HEK293 (cell line): ENCODE measurements around the gene MMP24.

Experiments
- SP3 ChIP-seq: fragments of 450-650 bp; formaldehyde crosslinking; IDR thresholded peaks from 2 replicates; pipeline ENCODE4 v1.5.1; 2016; ENCODE audit warnings: missing biosample characterization, missing genetic modification characterization
- ZBTB20 ChIP-seq: fragments of 450-650 bp; formaldehyde crosslinking; IDR thresholded peaks from 2 replicates; pipeline ENCODE4 v1.5.1; 2016; ENCODE audit warnings: missing biosample characterization, missing genetic modification characterization
- ZBTB8A ChIP-seq: fragments of 450-650 bp; formaldehyde crosslinking; IDR thresholded peaks from 2 replicates; pipeline ENCODE4 v1.5.1; 2016; ENCODE audit warnings: missing biosample characterization, missing genetic modification characterization
- ZIC2 ChIP-seq: fragments of 450-650 bp; formaldehyde crosslinking; IDR thresholded peaks from 2 replicates; pipeline ENCODE4 v1.5.1; 2016; ENCODE audit warnings: missing biosample characterization, missing genetic modification characterization
- ZNF341 ChIP-seq: fragments of 450-650 bp; formaldehyde crosslinking; IDR thresholded peaks from 2 replicates; pipeline ENCODE4; 2016; ENCODE audit warnings: low read depth, missing biosample characterization, missing genetic modification characterization
- ZNF404 ChIP-seq: fragments of 450-650 bp; formaldehyde crosslinking; IDR thresholded peaks from 2 replicates; pipeline ENCODE4 v1.5.1; 2017; ENCODE audit warnings: missing biosample characterization, missing genetic modification characterization
- ZNF600 ChIP-seq: fragments of 450-650 bp; formaldehyde crosslinking; IDR thresholded peaks from 2 replicates; pipeline ENCODE4 v1.5.1; 2016; ENCODE audit warnings: missing biosample characterization, missing genetic modification characterization
- ZNF629 ChIP-seq: fragments of 450-650 bp; formaldehyde crosslinking; IDR thresholded peaks from 2 replicates; pipeline ENCODE4 v1.5.1; 2017; ENCODE audit warnings: missing biosample characterization, missing genetic modification characterization
- ZNF654 ChIP-seq: fragments of 450-650 bp; formaldehyde crosslinking; IDR thresholded peaks from 2 replicates; pipeline ENCODE4 v1.5.1; 2016; ENCODE audit warnings: low read depth, missing biosample characterization, missing genetic modification characterization
- ZSCAN30 ChIP-seq: fragments of 450-650 bp; IDR thresholded peaks from 2 replicates; pipeline ENCODE4 v1.5.1; 2018; ENCODE audit warnings: missing biosample characterization, mild to moderate bottlenecking, missing genetic modification characterization, moderate library complexity
- TF ChIP-seq, protein P1 (sequence below): fragments of 450-650 bp; formaldehyde crosslinking; IDR thresholded peaks from 2 replicates; pipeline ENCODE4 v1.5.1; 2016; ENCODE audit warnings: missing biosample characterization, missing genetic modification characterization, borderline replicate concordance
- TF ChIP-seq, protein P2 (sequence below): IDR thresholded peaks from 2 replicates; pipeline ENCODE4 v1.6.1; 2011; ENCODE audit warnings: mild to moderate bottlenecking, low read depth, low read length, borderline replicate concordance
- TF ChIP-seq, protein P3 (sequence below): fragments of 450-650 bp; formaldehyde crosslinking; IDR thresholded peaks from 2 replicates; pipeline ENCODE4 v1.5.1; 2017; ENCODE audit warnings: missing biosample characterization, missing genetic modification characterization
- TF ChIP-seq, protein P4 (sequence below): fragments of 450-650 bp; formaldehyde crosslinking; IDR thresholded peaks from 2 replicates; pipeline ENCODE4 v1.5.1; 2016; ENCODE audit warnings: missing biosample characterization, missing genetic modification characterization
- TF ChIP-seq, protein P5 (sequence below): fragments of 450-650 bp; formaldehyde crosslinking; conservative IDR thresholded peaks from 2 replicates; pipeline ENCODE4 v1.5.1; 2016; ENCODE audit warnings: low read depth, missing biosample characterization, missing genetic modification characterization
- TF ChIP-seq, protein P6 (sequence below): fragments of 450-650 bp; formaldehyde crosslinking; IDR thresholded peaks from 2 replicates; pipeline ENCODE4 v1.5.1; 2016; ENCODE audit warnings: missing biosample characterization, missing genetic modification characterization
- TF ChIP-seq, protein P7 (sequence below): fragments of 450-650 bp; formaldehyde crosslinking; IDR thresholded peaks from 2 replicates; pipeline ENCODE4 v1.5.1; 2016; ENCODE audit warnings: missing biosample characterization, missing genetic modification characterization
- TF ChIP-seq, protein P8 (sequence below): fragments of 450-650 bp; formaldehyde crosslinking; IDR thresholded peaks from 2 replicates; pipeline ENCODE4 v1.5.1; 2016; ENCODE audit warnings: missing biosample characterization, missing genetic modification characterization

Gene MMP24

DNA sequence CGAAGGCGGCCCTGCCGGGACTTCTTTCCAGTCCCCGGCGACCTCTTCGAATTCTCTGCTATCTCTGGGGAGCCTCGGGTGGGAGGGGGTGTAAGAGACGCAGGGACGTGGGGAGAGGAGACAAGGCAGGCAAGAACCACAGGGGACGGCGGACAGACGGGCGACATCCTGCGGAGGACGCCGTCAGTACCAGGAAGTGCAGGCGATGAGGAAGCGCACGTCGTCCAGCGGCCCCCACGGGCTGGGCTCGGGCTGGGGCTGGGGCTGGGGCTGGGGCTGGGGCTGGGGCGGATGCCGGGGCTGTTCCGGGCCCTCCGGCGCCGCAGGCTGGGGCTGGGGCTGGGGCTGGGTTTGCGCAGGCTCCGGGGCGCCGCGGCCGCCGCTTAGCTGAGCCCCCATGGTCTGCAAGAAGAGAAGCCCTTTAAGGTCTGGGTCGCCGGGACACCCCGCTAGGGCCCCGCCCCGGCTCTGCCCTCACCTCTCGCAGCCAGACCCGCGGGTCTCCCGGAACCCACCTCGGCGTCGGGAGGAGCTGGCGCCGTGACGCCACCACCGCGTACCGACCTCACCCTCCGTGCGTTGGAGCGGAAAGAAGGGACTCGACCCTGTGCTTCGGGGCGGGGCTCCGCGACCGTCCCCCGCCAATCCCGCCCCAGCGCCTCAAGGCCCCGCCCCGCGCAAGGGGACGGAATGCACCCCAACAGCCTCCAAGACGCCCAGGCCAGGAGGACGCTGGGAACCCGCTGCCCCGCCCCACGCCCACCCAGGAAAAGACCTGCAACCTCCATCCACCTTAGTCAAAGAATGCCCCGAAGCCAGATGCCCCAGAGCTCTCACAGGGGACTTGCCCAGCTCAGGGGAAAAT, 51.3 kb downstream of the MMP24 start, which contains the start of gene MMP24OS (continued):
- TF ChIP-seq ZBTB20: peak; percentile 42; the same call in 1 of the 2 replicates
- TF ChIP-seq, protein P1, sequence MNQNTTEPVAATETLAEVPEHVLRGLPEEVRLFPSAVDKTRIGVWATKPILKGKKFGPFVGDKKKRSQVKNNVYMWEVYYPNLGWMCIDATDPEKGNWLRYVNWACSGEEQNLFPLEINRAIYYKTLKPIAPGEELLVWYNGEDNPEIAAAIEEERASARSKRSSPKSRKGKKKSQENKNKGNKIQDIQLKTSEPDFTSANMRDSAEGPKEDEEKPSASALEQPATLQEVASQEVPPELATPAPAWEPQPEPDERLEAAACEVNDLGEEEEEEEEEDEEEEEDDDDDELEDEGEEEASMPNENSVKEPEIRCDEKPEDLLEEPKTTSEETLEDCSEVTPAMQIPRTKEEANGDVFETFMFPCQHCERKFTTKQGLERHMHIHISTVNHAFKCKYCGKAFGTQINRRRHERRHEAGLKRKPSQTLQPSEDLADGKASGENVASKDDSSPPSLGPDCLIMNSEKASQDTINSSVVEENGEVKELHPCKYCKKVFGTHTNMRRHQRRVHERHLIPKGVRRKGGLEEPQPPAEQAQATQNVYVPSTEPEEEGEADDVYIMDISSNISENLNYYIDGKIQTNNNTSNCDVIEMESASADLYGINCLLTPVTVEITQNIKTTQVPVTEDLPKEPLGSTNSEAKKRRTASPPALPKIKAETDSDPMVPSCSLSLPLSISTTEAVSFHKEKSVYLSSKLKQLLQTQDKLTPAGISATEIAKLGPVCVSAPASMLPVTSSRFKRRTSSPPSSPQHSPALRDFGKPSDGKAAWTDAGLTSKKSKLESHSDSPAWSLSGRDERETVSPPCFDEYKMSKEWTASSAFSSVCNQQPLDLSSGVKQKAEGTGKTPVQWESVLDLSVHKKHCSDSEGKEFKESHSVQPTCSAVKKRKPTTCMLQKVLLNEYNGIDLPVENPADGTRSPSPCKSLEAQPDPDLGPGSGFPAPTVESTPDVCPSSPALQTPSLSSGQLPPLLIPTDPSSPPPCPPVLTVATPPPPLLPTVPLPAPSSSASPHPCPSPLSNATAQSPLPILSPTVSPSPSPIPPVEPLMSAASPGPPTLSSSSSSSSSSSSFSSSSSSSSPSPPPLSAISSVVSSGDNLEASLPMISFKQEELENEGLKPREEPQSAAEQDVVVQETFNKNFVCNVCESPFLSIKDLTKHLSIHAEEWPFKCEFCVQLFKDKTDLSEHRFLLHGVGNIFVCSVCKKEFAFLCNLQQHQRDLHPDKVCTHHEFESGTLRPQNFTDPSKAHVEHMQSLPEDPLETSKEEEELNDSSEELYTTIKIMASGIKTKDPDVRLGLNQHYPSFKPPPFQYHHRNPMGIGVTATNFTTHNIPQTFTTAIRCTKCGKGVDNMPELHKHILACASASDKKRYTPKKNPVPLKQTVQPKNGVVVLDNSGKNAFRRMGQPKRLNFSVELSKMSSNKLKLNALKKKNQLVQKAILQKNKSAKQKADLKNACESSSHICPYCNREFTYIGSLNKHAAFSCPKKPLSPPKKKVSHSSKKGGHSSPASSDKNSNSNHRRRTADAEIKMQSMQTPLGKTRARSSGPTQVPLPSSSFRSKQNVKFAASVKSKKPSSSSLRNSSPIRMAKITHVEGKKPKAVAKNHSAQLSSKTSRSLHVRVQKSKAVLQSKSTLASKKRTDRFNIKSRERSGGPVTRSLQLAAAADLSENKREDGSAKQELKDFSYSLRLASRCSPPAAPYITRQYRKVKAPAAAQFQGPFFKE (tag by site-specific recombination): no peak
- TF ChIP-seq, protein P2, sequence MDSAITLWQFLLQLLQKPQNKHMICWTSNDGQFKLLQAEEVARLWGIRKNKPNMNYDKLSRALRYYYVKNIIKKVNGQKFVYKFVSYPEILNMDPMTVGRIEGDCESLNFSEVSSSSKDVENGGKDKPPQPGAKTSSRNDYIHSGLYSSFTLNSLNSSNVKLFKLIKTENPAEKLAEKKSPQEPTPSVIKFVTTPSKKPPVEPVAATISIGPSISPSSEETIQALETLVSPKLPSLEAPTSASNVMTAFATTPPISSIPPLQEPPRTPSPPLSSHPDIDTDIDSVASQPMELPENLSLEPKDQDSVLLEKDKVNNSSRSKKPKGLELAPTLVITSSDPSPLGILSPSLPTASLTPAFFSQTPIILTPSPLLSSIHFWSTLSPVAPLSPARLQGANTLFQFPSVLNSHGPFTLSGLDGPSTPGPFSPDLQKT: no peak
- peak; percentile 33; the same call in 1 of the 2 replicates for TF ChIP-seq ZBTB8A (tag by site-specific recombination)
- TF ChIP-seq, protein P3, sequence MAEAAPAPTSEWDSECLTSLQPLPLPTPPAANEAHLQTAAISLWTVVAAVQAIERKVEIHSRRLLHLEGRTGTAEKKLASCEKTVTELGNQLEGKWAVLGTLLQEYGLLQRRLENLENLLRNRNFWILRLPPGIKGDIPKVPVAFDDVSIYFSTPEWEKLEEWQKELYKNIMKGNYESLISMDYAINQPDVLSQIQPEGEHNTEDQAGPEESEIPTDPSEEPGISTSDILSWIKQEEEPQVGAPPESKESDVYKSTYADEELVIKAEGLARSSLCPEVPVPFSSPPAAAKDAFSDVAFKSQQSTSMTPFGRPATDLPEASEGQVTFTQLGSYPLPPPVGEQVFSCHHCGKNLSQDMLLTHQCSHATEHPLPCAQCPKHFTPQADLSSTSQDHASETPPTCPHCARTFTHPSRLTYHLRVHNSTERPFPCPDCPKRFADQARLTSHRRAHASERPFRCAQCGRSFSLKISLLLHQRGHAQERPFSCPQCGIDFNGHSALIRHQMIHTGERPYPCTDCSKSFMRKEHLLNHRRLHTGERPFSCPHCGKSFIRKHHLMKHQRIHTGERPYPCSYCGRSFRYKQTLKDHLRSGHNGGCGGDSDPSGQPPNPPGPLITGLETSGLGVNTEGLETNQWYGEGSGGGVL (tag by site-specific recombination): no peak
- TF ChIP-seq, protein P4, sequence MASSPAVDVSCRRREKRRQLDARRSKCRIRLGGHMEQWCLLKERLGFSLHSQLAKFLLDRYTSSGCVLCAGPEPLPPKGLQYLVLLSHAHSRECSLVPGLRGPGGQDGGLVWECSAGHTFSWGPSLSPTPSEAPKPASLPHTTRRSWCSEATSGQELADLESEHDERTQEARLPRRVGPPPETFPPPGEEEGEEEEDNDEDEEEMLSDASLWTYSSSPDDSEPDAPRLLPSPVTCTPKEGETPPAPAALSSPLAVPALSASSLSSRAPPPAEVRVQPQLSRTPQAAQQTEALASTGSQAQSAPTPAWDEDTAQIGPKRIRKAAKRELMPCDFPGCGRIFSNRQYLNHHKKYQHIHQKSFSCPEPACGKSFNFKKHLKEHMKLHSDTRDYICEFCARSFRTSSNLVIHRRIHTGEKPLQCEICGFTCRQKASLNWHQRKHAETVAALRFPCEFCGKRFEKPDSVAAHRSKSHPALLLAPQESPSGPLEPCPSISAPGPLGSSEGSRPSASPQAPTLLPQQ (tag by site-specific recombination): no peak
- TF ChIP-seq, protein P5, sequence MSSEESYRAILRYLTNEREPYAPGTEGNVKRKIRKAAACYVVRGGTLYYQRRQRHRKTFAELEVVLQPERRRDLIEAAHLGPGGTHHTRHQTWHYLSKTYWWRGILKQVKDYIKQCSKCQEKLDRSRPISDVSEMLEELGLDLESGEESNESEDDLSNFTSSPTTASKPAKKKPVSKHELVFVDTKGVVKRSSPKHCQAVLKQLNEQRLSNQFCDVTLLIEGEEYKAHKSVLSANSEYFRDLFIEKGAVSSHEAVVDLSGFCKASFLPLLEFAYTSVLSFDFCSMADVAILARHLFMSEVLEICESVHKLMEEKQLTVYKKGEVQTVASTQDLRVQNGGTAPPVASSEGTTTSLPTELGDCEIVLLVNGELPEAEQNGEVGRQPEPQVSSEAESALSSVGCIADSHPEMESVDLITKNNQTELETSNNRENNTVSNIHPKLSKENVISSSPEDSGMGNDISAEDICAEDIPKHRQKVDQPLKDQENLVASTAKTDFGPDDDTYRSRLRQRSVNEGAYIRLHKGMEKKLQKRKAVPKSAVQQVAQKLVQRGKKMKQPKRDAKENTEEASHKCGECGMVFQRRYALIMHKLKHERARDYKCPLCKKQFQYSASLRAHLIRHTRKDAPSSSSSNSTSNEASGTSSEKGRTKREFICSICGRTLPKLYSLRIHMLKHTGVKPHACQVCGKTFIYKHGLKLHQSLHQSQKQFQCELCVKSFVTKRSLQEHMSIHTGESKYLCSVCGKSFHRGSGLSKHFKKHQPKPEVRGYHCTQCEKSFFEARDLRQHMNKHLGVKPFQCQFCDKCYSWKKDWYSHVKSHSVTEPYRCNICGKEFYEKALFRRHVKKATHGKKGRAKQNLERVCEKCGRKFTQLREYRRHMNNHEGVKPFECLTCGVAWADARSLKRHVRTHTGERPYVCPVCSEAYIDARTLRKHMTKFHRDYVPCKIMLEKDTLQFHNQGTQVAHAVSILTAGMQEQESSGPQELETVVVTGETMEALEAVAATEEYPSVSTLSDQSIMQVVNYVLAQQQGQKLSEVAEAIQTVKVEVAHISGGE: peak; percentile 70; the same call in 1 of the 2 replicates
- no peak for TF ChIP-seq ZNF404 (tag by site-specific recombination)
- TF ChIP-seq ZNF341: peak; percentile 52; the same call in 1 of the 2 replicates
- peak; percentile 75 for TF ChIP-seq ZSCAN30 (tag by site-specific recombination)
- TF ChIP-seq ZNF600 (tag by site-specific recombination): peak; percentile 91
- peak; percentile 56 for TF ChIP-seq ZIC2 (tag by site-specific recombination)
- peak; percentile 89 for TF ChIP-seq ZNF629 (tag by site-specific recombination)
- TF ChIP-seq, protein P6, sequence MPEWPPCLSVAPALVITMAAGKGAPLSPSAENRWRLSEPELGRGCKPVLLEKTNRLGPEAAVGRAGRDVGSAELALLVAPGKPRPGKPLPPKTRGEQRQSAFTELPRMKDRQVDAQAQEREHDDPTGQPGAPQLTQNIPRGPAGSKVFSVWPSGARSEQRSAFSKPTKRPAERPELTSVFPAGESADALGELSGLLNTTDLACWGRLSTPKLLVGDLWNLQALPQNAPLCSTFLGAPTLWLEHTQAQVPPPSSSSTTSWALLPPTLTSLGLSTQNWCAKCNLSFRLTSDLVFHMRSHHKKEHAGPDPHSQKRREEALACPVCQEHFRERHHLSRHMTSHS: no peak
- TF ChIP-seq, protein P7, sequence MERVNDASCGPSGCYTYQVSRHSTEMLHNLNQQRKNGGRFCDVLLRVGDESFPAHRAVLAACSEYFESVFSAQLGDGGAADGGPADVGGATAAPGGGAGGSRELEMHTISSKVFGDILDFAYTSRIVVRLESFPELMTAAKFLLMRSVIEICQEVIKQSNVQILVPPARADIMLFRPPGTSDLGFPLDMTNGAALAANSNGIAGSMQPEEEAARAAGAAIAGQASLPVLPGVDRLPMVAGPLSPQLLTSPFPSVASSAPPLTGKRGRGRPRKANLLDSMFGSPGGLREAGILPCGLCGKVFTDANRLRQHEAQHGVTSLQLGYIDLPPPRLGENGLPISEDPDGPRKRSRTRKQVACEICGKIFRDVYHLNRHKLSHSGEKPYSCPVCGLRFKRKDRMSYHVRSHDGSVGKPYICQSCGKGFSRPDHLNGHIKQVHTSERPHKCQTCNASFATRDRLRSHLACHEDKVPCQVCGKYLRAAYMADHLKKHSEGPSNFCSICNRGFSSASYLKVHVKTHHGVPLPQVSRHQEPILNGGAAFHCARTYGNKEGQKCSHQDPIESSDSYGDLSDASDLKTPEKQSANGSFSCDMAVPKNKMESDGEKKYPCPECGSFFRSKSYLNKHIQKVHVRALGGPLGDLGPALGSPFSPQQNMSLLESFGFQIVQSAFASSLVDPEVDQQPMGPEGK (tag by site-specific recombination): peak; percentile 47
- TF ChIP-seq, protein P8, sequence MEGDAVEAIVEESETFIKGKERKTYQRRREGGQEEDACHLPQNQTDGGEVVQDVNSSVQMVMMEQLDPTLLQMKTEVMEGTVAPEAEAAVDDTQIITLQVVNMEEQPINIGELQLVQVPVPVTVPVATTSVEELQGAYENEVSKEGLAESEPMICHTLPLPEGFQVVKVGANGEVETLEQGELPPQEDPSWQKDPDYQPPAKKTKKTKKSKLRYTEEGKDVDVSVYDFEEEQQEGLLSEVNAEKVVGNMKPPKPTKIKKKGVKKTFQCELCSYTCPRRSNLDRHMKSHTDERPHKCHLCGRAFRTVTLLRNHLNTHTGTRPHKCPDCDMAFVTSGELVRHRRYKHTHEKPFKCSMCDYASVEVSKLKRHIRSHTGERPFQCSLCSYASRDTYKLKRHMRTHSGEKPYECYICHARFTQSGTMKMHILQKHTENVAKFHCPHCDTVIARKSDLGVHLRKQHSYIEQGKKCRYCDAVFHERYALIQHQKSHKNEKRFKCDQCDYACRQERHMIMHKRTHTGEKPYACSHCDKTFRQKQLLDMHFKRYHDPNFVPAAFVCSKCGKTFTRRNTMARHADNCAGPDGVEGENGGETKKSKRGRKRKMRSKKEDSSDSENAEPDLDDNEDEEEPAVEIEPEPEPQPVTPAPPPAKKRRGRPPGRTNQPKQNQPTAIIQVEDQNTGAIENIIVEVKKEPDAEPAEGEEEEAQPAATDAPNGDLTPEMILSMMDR (tag by site-specific recombination): peak; percentile 39; the same call in 1 of the 2 replicates
- peak; percentile 90 for TF ChIP-seq SP3 (tag by site-specific recombination)
- no peak for TF ChIP-seq ZNF654 (tag by site-specific recombination)
